Measurements from ENCODE around the gene BRD4.
A peak's percentile ranks its signal among the peaks of the same experiment; 100 is the strongest.

Gene BRD4

DNA sequence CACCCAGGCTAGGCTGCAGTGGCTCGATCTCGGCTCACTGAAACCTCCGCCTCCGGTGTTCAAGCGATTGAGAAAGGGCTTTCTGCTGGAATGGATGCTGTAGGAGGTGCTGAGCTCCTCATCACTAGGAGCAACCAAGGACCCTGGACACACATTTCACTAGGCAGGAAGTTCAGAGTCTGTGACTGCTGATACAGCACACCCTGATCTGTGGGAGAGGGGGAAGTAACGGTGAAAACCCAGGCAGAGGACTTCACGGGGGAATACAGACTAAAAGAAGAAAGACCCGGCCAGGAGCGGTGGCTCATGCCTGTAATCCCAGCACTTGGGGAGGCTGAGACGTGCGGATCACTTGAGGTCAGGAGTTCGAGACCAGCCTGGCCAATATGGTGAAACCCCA, 119.6 kb downstream of the BRD4 start:
- no peak overlapping the region for H3K4me3 ChIP-seq (ENCODE audit: low read length)
- no peak for TF ChIP-seq CTCF (IDR thresholded peaks at IDR 0.05; ENCODE audit: insufficient read depth, low read depth, low read length, missing control alignments)
- DNase-seq (ENCODE audit: low read depth): no peak

DNA sequence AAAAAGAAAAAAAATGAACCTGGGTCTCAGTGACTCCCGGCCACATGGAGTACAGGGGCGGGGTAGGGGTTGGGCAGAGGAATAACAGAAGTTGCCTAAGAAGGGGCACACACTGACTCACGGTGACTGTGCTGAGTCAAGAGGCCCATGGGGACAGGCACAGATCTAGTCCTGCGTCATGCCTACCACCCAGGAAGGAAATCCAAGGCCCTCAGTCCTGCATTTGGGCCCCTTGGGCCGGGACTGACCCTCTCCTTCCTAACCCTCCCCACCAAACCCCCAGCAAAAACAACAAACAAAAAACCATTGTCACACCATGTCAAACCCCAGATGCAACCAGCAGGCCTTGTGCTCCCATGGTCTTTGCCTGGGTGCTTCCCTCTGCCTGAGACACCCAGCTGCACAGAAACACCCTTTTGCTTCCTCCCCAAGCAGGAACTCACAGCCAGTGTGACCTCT, 122.0 kb downstream of the BRD4 start:
- DNase-seq (ENCODE audit: low read depth): peak; percentile 88
- no peak for TF ChIP-seq CTCF (IDR thresholded peaks at IDR 0.05; ENCODE audit: insufficient read depth, low read depth, low read length, missing control alignments)
- no peak overlapping the region for H3K4me3 ChIP-seq (ENCODE audit: low read length)

DNA sequence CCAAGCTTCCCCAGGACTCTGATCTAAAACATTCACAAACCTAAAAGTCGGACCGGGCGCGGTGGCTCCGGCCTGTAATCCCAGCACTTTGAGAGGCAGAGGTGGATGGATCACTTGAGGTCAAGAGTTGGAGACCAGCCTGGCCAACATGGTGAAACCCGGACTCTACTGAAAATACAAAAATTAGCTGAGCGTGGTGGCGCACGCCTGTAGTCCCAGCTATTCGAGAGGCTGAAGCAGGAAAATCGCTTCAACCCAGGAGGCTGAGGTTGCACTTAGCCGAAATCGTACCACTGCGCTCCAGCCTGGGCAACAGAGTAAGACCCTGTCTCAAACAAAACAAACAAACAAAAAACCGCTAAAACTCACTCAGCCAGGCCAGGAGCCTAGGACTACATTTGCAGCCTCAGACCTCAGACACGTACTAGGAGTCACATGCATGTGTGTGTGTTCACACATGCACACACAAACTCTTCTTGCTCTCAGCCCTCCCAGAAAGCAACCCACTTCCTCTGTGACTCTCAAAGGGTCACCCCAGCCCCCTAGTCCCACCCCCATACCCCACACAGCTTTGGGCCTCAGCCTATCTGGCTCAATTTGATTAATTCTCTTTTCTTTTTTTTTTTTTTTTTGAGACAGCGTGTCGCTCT, 130.8 kb downstream of the BRD4 start:
- no peak for TF ChIP-seq CTCF (IDR thresholded peaks at IDR 0.05; ENCODE audit: insufficient read depth, low read depth, low read length, missing control alignments)
- peak overlapping the region; percentile 37 for H3K4me3 ChIP-seq (ENCODE audit: low read length)
- no peak for DNase-seq (ENCODE audit: low read depth)

DNA sequence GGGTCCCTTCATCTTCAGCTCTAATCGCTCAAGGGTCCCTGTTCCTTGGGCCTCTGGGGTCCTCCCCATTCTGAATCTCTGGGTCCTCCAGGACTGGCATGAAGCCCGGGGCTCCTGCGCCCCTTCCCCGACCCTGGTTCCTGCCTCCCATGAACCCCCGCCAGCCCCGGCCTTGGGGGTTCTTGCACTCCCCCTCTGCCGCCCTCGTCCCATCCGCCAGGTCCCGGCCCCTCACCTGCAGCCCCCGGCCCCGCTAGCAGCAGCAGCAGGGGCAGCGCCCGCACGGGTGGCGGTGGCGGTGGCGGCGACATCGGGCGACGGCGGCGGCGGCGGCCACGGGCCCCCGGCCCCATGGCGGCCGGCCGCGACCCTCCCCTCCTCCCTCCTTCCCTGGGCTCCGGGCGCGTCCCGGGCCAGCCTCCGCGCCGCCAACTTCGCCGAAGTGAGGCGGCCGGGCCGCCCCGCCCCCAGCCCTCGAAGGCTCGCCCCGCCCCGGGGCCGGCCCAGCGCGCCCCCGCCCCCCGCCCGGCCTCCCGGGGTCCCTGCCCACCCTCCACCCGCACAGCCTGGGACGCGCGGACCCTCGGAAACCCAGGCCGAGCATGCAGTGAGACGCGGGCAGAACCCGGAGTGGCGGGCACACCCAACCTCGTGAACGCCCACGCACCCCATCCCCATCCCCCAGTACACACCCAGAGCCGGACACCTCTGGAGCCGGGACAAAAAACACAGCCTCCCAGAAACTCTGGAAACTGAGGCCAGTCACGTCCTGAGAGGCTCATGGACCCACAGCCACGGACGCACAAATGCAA, 131.6 kb downstream of the BRD4 start, which contains the start of gene NOTCH3:
Gene NOTCH3, minus strand, starts transcription at position 443 of the 812 bp plus-strand sequence. Its CDS starts 90 bp downstream, at position 353.
- peak within 1 kb of the TSS; percentile 90 for H3K4me3 ChIP-seq (ENCODE audit: low read length)
- no peak for TF ChIP-seq CTCF (IDR thresholded peaks at IDR 0.05; ENCODE audit: insufficient read depth, low read depth, low read length, missing control alignments)
- DNase-seq (ENCODE audit: low read depth): no peak

GRCh38 chr19:15199661-15200552, 132.4 kb downstream of the BRD4 start:
- DNase-seq (ENCODE audit: low read depth): peak; percentile 66
- no peak for TF ChIP-seq CTCF (IDR thresholded peaks at IDR 0.05; ENCODE audit: insufficient read depth, low read depth, low read length, missing control alignments)

DNA sequence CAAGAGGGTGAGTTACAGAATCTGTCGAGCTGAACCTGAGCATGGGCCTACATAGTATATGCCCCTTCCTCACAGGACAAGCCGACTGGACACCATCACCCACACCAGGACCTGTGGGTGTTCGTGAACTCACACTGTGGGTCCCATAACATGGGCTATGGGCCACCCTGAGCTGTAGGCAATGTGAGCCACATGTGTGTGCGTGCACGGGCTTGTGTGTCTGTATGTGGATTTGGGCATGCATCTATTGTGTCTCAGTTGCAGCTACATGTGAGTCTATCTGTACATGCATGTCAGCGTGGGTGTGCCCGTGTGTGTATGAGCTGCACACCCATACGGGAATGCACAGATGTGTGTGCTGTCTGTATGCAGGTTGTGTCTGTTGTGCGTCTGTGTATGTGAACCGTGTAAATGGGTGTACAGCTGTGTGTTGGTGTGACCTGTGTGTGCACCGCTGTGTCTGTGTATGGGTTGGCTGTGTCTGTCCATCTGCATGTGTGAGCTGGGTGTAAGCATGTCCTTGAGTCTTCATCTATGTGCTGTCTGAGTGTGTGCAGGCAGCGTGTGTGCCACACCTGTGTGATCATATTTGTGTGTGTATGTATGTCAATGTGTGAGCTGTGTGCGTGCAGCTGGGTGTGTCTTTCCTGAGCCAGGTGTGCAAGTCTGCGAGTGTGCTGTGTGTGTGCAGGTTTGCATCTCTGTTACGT, 133.2 kb downstream of the BRD4 start:
- peak; percentile 21 for DNase-seq (ENCODE audit: low read depth)
- peak overlapping the region; percentile 90 for H3K4me3 ChIP-seq (ENCODE audit: low read length)
- TF ChIP-seq CTCF (IDR thresholded peaks at IDR 0.05; ENCODE audit: insufficient read depth, low read depth, low read length, missing control alignments): no peak

More at GRCh38 chr19:15199661-15200552, 132.4 kb downstream of the BRD4 start:
- peak overlapping the region; percentile 90 for H3K4me3 ChIP-seq (ENCODE audit: low read length)

All from epithelial cell of esophagus (primary cell).